OCI-LY7 (cell line): Measurements from ENCODE around the gene CRELD1. TPM values are rescaled to one million over a fixed set of nuclear protein-coding genes. Genes with fewer than 3 reads are reported as not detected.

ENCODE experiments used
- small RNA-seq: library from RNA; depleted of rRNA; stranded (forward); fragments of <200 nt; gene quantifications from one replicate; pipeline ENCODE3, GENCODE V24; 2014
- total RNA-seq, 2 experiments: library from RNA; depleted of rRNA in 1 of 2; stranded (reverse); fragments of >200 nt in 1 of 2; shearing (Covaris generic) in 1 of 2; gene quantifications; 2 replicates each; pipeline ENCODE4 v1.2.3, GENCODE V29; 2014 to 2022

The CRELD1 gene
- total RNA-seq, 2 experiments from 2014 or later: 20.9 to 23.4 TPM

Small RNAs within 50 kb of the gene (small RNA-seq; reads per million reads assigned to genes)
- not detected for gene RNU6-882P

Other genes starting within 250 kb of the CRELD1 start
- 0.08 TPM in 1 of 2 replicates, not detected in the other for gene CPNE9, start 230.0 kb upstream of the CRELD1 start, total RNA-seq (2014; rRNA removed; shearing (Covaris generic))
- 0.22 TPM in 1 of 2 replicates, not detected in the other for gene CPNE9, start 230.0 kb upstream of the CRELD1 start, total RNA-seq (2022)
- 29.2 and 31.9 TPM in 2 replicates for gene BRPF1, start 202.1 kb upstream of the CRELD1 start, total RNA-seq (2014; rRNA removed; shearing (Covaris generic))
- gene BRPF1, start 202.1 kb upstream of the CRELD1 start, total RNA-seq (2022): 31.5 and 35.5 TPM in 2 replicates
- 98.9 and 121 TPM in 2 replicates for gene OGG1, start 183.9 kb upstream of the CRELD1 start, total RNA-seq (2014; rRNA removed; shearing (Covaris generic))
- 119 and 120 TPM in 2 replicates for gene OGG1, start 183.9 kb upstream of the CRELD1 start, total RNA-seq (2022)
- not detected in 2 replicates for gene CAMK1, start 163.9 kb upstream of the CRELD1 start, total RNA-seq (2014; rRNA removed; shearing (Covaris generic))
- not detected in 2 replicates for gene CAMK1, start 163.9 kb upstream of the CRELD1 start, total RNA-seq (2022)
- gene TADA3, start 141.4 kb upstream of the CRELD1 start, total RNA-seq (2014; rRNA removed; shearing (Covaris generic)): 51.6 and 62.0 TPM in 2 replicates
- gene TADA3, start 141.4 kb upstream of the CRELD1 start, total RNA-seq (2022): 56.4 and 58.5 TPM in 2 replicates
- gene ARPC4, start 140.8 kb upstream of the CRELD1 start, total RNA-seq (2014; rRNA removed; shearing (Covaris generic)): 89.8 and 99.5 TPM in 2 replicates
- 93.5 and 118 TPM in 2 replicates for gene ARPC4, start 140.8 kb upstream of the CRELD1 start, total RNA-seq (2022)
- gene TTLL3, start 123.6 kb upstream of the CRELD1 start, total RNA-seq (2014; rRNA removed; shearing (Covaris generic)): 65.4 and 65.7 TPM in 2 replicates
- 127 and 136 TPM in 2 replicates for gene TTLL3, start 123.6 kb upstream of the CRELD1 start, total RNA-seq (2022)
- 44.2 and 47.4 TPM in 2 replicates for gene RPUSD3, start 89.8 kb upstream of the CRELD1 start, total RNA-seq (2014; rRNA removed; shearing (Covaris generic))
- 59.2 and 65.2 TPM in 2 replicates for gene RPUSD3, start 89.8 kb upstream of the CRELD1 start, total RNA-seq (2022)
- gene CIDEC, start 53.6 kb upstream of the CRELD1 start, total RNA-seq (2014; rRNA removed; shearing (Covaris generic)): not detected in 2 replicates
- not detected in 2 replicates for gene CIDEC, start 53.6 kb upstream of the CRELD1 start, total RNA-seq (2022)
- 20.4 and 21.0 TPM in 2 replicates for gene JAGN1, start 43.2 kb upstream of the CRELD1 start, total RNA-seq (2014; rRNA removed; shearing (Covaris generic))
- gene JAGN1, start 43.2 kb upstream of the CRELD1 start, total RNA-seq (2022): 29.5 and 32.1 TPM in 2 replicates
- gene IL17RE, start 31.0 kb upstream of the CRELD1 start, total RNA-seq (2014; rRNA removed; shearing (Covaris generic)): 0.06 TPM in 1 of 2 replicates, not detected in the other
- 0.53 and 1.1 TPM in 2 replicates for gene IL17RE, start 31.0 kb upstream of the CRELD1 start, total RNA-seq (2022)
- gene IL17RC, start 16.7 kb upstream of the CRELD1 start, total RNA-seq (2014; rRNA removed; shearing (Covaris generic)): 0.73 TPM in 1 of 2 replicates, not detected in the other
- 0.23 TPM in 1 of 2 replicates, not detected in the other for gene IL17RC, start 16.7 kb upstream of the CRELD1 start, total RNA-seq (2022)
- gene PRRT3, start 18.6 kb downstream of the CRELD1 start, total RNA-seq (2014; rRNA removed; shearing (Covaris generic)): 1.4 and 2.1 TPM in 2 replicates
- gene PRRT3, start 18.6 kb downstream of the CRELD1 start, total RNA-seq (2022): 4.1 and 4.3 TPM in 2 replicates
- 16.1 and 30.6 TPM in 2 replicates for gene EMC3, start 53.0 kb downstream of the CRELD1 start, total RNA-seq (2014; rRNA removed; shearing (Covaris generic))
- 31.7 and 33.4 TPM in 2 replicates for gene EMC3, start 53.0 kb downstream of the CRELD1 start, total RNA-seq (2022)
- 112 and 116 TPM in 2 replicates for gene FANCD2, start 92.6 kb downstream of the CRELD1 start, total RNA-seq (2014; rRNA removed; shearing (Covaris generic))
- gene FANCD2, start 92.6 kb downstream of the CRELD1 start, total RNA-seq (2022): 130 and 134 TPM in 2 replicates
- not detected in 2 replicates for gene FANCD2OS, start 174.4 kb downstream of the CRELD1 start, total RNA-seq (2014; rRNA removed; shearing (Covaris generic))
- not detected in 2 replicates for gene FANCD2OS, start 174.4 kb downstream of the CRELD1 start, total RNA-seq (2022)
- 67.5 and 80.4 TPM in 2 replicates for gene BRK1, start 181.8 kb downstream of the CRELD1 start, total RNA-seq (2014; rRNA removed; shearing (Covaris generic))
- gene BRK1, start 181.8 kb downstream of the CRELD1 start, total RNA-seq (2022): 102 and 105 TPM in 2 replicates
- 79.9 and 82.1 TPM in 2 replicates for gene VHL, start 207.9 kb downstream of the CRELD1 start, total RNA-seq (2014; rRNA removed; shearing (Covaris generic))
- 123 and 132 TPM in 2 replicates for gene VHL, start 207.9 kb downstream of the CRELD1 start, total RNA-seq (2022)
- gene IRAK2, start 231.1 kb downstream of the CRELD1 start, total RNA-seq (2014; rRNA removed; shearing (Covaris generic)): 1.1 and 1.4 TPM in 2 replicates
- gene IRAK2, start 231.1 kb downstream of the CRELD1 start, total RNA-seq (2022): 1.2 and 1.4 TPM in 2 replicates